GM21529 (cell line): ENCODE results near the gene ACSBG1.
"Not testable (repeated sequence)": the region's sequence is repeated elsewhere in the genome, so short reads cannot be mapped to it uniquely, and the experiment has no call there.

Experiments
- ATAC-seq: cut with Tn5 transposase; IDR thresholded peaks from one replicate; pipeline ENCODE4 v1.9.1; 2021; ENCODE audit not compliant: unreplicated experiment

The ACSBG1 gene

DNA sequence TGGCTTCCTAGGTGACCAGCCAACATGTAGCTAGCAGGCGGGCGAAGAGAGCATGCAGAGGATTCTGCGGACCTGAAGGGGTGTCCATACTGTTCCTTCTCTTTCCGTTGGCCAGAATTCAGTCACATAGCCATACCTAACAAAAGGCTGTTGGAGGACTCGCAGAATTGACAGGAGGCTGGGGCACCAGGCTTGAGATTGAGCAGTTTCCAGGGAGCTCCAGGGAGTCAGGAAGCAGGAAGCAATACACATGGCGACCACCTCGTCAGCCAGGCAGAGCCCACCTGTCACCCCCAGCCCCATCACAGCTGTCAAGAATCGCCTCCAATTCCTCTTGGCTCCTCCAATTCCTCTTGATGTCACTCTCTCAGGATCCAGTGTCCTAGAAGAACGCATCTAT is 16.8 kb upstream of the ACSBG1 start:
- ATAC-seq, result no peak

DNA sequence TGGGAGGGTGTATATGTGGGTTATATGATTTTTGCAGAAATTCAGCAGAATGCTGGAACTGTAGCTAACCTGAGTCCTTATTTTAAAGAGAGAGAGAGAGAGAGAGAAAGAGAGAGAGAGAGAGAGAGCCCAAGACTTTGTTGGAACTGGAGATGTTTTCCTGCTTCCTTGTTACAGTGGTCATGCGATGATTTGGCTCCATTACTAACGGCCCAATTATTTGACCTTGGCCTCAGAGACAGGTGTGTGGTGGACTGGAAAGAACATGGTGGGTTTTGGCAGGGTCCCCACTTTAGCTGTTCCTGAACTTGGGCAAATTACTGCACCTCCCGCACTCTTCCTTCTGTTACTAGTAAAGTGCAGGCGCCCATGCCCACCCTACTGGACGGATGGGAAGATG is 14.8 kb upstream of the ACSBG1 start:
- no peak for ATAC-seq

DNA sequence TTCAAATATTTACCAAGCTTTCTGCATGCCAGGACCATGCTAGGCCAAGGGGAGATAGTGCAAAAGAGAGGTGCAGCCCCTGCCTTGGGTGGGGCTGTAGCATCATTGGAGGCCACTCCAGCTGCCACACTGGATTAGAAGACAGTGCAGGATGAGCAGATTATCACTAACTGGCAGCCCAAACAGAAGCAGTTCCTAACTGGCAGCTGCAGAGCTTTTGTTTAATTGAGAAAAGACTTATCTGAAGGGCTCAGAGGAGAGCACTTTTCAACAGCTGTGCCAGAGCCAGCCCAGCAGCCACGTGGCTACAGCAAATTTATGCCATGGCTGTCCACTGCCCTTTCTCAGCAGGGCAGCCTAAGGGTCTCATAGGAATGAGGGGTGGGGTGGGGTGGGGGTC is 13.5 kb upstream of the ACSBG1 start:
- no peak for ATAC-seq

DNA sequence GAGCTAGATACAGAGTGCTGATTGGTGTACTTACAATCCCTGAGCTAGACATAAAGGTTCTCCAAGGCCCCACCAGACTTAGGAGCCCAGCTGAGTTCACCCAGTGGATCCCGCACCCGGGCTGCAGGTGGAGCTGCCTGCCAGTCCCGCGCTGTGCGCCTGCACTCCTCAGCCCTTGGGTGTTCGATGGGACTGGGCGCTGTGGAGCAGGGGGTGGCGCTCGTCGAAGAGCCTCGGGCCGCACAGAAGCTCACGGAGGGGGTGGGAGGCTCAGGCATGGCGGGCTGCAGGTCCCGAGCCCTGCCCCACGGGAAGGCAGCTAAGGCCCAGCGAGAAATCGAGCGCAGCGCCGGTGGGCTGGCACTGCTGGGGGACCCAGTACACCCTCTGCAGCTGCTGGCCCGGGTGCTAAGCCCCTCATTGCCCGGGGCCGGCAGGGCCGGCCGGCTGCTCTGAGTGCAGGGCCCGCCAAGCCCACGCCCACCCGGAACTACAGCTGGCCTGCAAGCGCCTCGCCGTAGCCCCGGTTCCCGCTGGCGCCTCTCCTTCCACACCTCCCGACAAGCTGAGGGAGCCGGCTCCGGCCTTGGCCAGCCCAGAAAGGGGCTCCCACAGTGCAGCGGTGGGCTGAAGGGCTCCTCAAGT is 11.7 kb upstream of the ACSBG1 start:
- ATAC-seq, result not testable (repeated sequence)

DNA sequence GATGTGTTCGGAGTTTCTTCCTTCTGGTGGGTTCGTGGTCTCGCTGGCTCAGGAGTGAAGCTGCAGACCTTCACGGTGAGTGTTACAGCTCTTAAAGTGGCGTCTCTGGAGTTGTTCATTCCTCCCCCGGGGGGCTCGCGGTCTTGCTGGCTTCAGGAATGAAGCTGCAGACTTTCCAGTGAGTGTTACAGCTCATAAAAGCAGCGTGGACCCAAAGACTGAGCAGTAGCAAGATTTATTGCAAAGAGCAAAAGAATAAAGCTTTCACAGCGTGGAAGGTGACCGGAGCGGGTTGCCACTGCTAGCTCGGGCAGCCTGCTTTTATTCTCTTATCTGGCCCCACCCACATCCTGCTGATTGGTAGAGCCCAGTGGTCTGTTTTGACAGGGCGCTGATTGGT is 11.0 kb upstream of the ACSBG1 start:
- ATAC-seq, result not testable (repeated sequence)

DNA sequence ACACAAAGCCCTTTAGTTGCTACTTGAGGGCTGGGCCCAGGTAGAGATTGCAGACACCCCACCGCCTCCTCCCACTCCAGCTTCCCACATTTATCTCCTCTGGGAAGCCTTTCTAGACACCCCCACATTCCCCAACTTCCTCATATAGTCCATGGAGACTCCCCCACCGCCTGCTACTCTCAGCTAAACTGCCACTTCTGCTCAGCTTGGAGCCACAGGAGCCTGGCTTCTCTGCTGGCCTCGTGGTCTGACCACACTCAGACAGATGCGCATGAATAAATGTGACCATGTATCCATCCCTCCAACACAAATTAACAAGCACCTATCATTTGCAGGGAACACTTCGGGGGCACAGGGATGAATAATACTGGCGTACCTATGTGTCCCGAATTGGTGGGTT is 10.5 kb upstream of the ACSBG1 start:
- ATAC-seq, result no peak

DNA sequence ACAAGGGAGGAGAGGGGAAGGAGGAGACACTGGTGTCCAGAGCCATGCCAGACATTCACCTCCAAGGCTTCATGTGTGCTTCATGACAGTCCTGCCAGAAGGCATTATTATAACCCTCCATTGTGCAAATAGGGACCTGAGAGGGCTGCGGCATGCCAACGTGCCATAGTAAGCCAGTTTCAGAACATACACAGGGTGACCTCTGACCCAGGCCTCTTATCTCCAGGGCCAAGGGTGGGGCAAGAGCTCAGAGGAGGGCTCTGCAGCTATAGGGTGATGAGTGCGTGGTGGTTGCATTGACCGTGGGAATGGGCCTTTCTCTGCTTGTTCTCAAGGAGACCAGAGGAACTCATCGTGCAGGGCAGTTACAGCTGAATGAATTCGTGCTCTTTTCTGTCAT is 9.7 kb upstream of the ACSBG1 start:
- ATAC-seq, result no peak

DNA sequence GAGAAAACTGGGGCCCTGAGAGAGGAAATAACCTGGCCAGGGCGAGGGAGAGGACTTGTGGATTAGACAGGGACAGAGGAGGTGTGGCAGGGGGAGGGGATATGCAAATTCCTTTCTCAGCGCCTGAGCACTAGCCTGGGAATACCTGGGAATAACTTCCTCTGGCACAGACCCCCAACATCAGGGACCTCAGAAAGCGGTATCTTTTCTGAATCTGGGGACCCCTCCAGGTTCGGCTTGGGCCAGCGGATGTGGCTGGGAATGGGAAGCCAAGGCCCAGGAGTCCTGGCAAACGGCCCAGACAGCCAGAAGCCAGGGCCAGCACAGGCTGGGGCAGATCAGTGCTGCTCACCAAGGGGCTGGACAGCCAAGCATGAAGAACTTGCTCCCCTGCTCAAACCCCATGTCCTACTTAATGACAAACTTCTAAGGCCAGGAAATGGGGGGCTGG is 9.2 kb upstream of the ACSBG1 start:
- no peak for ATAC-seq

DNA sequence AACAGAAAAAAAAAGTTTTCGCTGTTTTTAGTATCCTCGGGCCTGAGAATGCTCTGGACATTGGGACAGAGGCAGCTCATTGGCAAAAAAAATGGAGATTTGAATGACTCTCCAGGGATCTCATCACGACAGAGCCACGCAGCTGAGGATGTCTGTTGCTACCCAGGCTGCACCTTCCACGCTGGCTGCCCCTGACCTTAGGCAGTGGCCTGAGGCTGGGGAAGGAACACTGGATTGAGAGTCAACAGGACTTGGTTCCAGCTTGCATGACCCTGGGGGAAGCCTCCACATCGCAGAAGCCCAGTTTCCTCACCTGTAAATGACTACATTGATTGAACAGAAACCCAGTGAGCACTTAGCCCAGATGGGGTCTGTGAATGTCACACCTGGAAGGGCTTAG is 8.7 kb upstream of the ACSBG1 start:
- no peak for ATAC-seq

DNA sequence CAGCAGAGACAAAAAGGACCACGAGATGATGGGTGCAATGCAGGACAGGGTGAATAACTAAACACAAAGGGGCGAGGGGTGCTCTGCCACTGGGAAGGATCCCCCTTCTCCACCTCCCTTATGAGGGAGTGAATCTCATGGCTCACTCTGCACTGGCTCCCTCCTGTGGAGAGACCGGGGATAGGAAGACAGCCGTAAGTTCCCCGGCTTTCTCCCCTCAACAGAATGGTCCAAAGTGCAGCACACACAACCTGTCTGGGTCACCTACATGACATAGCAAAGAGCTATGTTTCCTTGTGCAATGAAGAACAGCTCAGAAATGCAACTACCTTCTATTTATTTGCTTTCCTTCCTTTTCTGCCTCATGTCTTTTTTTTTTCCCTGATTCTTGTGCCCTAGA is 7.8 kb upstream of the ACSBG1 start:
- no peak for ATAC-seq

DNA sequence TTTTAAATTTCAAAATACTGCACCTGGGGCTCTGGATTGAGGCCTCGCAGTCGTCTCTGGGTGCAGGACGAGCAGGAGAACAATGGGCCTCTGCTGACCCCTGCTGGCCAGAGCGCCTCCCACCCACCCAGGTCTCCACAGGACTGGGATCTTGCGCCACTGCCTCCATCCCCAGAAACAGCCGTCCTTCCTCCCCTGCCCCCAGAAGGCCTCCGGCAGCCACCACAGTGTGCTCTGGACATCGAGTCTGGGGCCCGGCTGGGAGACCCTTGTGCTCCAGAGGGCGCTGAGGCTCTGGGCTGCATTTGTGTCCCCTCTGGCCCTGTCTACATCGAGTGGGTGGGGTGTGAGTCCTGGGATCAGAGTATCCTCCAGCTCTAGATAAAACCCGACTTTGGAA is 6.7 kb upstream of the ACSBG1 start:
- peak; percentile 51 for ATAC-seq

DNA sequence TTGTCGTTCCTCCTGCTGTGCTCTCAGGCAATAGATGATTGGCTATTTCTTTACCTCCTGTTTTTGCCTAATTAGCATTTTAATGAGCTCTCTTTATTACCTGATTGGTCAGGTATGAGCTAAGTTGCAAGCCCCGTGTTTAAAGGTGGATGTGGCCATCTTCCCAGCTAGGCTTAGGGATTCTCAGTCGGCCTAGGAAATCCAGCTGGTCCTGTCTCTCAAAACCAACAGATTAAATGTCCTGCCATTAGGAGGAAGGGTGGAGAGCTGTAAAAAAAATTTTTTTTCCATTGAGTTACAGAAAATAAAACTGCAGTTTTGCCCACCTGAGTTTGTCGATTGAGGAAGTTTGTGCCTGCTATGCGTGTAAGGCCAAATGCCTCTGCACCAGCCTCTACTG is 5.4 kb upstream of the ACSBG1 start:
- ATAC-seq, result no peak

DNA sequence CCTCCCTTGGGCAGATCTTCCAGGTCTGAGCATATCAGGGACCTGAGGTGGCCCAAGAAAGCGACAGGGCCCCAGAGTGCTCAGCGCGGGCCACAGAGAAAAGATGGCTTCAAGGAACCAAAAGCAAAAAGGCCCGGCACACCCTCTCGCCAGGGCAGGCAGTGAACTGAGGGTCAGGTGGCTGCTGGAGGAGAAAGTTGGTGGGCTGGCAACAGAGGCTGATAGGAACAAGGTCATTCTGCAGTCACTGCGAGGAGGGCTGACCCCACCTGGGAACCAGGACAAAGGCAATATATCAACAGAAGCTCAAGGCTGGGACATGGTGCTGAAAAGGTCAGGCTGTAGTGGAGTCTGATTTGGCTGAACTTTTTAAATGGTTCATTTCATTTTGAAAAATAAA is 2.8 kb upstream of the ACSBG1 start:
- ATAC-seq, result no peak

DNA sequence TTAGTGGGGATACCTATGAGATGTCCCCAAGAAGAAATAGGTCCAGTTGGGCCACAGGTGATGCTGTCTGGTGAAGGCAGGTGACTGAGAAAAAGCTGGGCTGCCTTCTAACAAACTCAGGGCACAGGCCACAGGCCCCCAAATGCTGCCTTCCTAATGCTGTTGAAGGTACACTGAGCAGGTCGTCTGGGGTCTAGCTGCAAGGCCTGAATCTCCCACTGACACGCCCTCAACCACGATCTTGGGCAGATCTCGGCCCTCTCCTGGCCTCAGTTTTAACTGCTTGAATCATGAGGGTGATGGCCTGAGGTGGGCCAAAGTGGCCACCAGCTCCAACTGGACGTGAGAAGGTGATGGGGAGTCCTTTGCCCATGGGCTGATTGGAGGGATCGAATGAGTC is 2.1 kb upstream of the ACSBG1 start:
- ATAC-seq, result no peak

DNA sequence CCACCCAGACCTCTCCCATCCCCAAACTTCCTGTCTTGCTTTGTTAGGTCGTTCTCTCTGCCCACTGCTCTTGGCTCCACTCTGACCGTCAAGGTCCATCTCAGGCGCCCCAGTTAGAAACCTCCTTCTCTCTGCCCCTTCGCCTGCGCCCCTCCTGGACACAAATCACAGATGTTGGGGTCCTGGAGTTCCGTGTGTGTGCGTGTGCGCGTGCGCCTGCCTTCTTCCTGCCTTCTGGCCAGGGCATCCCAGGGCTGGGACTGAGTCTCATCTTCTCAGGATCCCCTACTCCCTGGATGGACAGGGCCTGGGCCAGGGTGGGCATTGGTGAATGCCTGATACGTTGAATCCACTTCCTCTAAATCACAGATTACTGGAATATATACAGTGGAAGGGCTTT is 869 bp downstream of the ACSBG1 start:
- no peak for ATAC-seq

DNA sequence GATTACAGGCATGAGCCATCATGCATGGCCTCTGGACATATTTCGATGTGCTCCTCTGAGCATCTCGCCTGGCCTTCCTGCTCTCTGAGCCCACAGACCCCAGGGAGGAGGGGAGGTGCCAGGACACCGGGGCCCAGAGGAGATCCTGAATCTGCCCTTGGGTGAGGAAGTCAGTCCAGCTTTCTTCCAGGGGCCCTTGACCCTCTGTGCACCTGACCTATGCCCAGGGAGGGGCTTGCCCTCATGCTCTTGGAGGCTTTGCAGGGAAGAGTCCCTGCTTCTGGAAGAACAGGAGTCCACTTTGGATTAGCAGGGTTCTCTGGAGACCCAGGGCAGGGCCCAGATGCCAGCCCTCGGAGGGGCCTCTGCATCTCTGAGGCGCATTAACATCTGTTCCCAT is 1.4 kb downstream of the ACSBG1 start:
- no peak for ATAC-seq

DNA sequence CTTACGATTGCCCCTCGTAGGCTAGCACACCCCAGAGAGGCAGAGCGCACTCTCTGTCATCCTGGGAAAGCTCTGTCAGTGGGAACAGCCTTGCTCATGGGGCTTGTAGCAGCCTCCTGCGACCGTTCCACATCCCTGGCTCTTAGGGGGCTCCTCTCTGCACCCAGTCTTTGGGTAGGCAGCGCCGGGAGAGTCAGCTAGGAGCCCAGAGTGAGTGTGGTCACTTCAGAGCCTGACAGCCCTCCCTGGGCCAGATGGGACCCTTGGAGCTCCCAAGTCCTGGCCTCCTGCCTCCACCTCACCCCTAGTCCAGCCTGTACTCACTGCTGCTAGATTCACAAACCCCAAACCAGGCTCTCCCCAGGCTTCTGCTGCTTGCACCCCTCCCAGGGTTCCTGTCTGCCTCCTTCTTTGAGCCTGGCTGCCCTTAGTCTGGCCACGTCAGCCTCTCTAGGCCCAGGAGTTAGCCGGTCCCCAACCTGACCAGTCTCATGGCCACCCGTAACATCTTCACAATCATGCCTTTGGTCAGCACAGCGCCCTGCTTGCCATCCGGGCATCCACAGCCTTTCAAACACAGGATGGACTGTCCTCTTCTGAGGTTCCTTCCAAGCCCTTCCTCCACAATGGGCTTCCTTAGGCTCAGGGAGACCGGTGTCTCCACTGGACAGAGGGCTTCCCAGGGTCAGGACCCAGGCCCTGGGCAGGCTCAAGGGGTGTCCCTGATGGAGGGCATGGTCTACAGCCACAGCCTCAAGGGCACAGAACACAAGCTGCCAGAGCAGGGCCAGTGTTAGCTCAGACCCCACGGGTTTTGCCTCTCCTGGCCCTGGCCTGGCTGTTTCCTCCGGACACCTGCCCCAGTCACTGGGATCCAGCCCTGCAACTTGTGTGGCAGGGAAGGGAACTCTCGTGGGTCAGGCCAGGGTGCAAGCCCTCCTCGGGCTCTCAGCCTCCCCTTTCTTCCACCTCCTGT is 4.6 kb downstream of the ACSBG1 start:
- ATAC-seq, result no peak

DNA sequence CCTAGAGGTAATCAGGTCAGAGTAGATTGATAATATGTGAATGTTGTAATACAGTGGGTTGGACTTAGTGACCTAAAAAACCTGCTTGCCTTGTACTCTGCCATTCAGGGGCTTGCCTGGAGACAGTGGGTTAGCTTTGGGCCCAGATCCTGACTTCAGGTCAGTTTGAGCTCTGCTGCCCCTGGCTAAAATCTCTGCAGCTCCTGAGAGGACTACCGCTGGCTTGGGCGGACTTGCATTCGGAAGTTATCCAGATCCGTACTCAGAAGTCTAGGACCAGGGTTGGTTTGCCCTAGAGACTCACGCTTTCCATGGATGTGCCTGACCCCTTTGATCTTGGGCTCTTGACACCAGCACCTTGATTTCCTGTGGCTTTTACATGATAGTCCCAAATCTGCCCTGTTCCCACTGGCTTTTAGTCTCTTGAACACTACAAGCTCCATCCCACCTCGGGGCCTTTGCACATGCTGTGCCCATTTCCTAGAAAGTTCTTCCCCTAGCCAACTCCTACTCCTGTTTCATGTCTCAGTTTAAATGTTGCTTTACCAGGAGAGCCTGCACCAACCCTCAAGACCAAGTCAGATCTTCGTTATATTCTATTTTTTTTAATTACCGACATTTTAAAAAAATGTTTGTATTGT is 5.9 kb downstream of the ACSBG1 start:
- ATAC-seq, result no peak

DNA sequence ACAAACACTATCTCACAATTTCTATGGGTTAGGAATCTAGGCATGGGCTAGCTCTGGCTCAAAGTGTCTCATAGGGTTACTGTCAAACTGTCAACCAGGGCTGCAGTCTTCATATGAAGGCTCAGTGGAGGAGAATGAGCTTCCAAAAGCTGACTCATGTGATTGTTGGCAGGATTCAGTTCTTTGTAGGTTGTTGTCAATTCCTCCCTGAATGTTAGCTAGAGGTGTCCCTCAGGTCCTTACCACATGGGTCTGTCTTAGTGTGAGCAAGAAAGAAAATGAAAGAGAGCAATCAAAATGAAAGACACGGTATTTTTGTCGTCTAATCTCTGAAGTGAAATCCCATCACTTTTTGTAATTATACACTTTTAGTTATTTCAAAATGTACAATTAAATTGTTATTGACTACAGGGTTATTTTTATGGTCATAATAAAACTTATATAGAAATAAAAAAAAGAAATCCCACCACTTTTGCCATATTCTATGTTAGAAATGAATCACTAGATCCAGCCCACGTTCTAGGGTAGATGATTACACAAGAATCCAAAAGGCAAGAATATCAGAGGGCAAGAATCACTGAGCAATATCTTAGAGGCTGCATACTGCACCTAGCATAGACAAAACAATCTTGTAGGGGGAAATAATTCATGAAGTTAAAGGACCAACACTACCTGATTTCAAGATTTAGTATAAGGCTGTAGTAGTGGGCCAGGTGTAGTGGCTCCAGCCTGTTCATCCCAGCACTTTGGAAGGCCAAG is 8.4 kb downstream of the ACSBG1 start:
- peak; percentile 57 for ATAC-seq

DNA sequence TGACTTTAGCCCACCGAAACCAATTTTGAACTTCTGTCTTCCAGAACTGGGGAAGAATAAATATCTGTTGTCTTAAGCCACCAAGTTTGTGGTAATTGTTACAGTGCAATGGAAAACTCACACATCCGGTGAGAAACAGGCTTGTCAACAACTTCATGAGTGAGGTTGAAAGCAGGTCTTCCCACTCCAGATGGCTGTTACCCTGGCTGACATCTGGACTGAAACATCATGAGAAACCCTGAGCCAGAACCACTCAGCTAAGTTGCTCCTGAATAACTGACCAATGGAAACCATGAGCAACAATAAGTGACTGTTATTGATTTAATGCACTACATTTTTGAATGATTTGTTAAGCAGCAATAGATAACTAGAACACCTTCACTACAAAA is 10.3 kb downstream of the ACSBG1 start:
- ATAC-seq, result no peak

DNA sequence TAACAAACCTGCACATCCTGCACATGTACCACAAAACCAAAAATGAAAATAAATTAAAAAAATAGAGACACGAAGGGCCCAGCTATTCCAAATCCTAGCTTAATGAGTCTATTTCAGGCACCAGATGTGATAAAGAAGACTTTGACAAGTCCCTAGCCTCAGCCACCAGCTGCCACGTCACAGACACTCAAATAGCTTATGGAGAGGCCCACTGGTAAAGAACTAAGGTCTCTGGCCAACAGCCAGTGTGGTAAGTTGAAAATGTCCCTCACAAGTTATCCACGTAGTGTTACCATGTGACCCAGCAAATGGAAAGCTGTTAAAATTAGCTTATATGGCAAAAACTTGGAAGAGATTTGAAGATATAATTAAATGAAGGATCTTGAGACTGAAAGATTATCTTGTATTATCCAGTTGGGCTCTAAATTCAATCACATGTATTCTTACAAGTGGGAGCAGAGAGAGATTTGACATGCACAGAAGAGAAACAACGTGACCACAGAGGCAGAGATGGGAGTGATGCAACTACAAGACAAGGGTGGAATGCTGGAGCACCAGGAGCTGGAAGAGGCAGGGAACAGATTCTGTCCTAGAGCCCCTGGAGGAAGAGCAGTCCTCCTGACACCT is 10.9 kb downstream of the ACSBG1 start:
- no peak for ATAC-seq
